Activated T-helper 2 cell treated with anti-CD3 and anti-CD28 coated beads, Interferon-gamma antibody, Interleukin-2, Interleukin-4, amounts not matched to agents 10 μg/mL and 5 μg/mL and 100 μg/mL, durations not matched to agents 14 hours and 24 hours and 36 hours (primary cell): ENCODE results near the gene GLCE. TPM values are rescaled to one million over a fixed set of nuclear protein-coding genes. Genes with fewer than 3 reads are reported as not detected.

Experiments
- DNase-seq: peaks from one replicate; pipeline ENCODE4 v3.0.0; 2021; ENCODE audit warnings: low spot score
- H3K27ac Mint-ChIP-seq: one replicate; pipeline ENCODE4 v1.8.0; 2021; ENCODE audit warnings: mixed read lengths
- H3K27me3 Mint-ChIP-seq: one replicate; pipeline ENCODE4 v1.8.0; 2021; ENCODE audit warnings: low read depth, mixed read lengths
- H3K36me3 Mint-ChIP-seq: one replicate; pipeline ENCODE4 v1.8.0; 2021; ENCODE audit warnings: low read depth, mixed read lengths
- H3K4me1 Mint-ChIP-seq: one replicate; pipeline ENCODE4 v1.8.0; 2021; ENCODE audit warnings: low read depth, mixed read lengths
- H3K4me3 Mint-ChIP-seq: one replicate; pipeline ENCODE4 v1.8.0; 2021; ENCODE audit warnings: low read depth, mild to moderate bottlenecking, moderate library complexity, mixed read lengths
- H3K9me3 Mint-ChIP-seq: one replicate; pipeline ENCODE4 v1.8.0; 2021; ENCODE audit warnings: mixed read lengths
- intact Hi-C: fragments of 100-400 bp; cut with micrococcal nuclease; formaldehyde crosslinking; loops from one replicate; pipeline ENCODE4 v1.15.1; 2023
- total RNA-seq: library from RNA; stranded (reverse); gene quantifications from 2 replicates; pipeline ENCODE4 v1.2.3, GENCODE V29; 2022

The GLCE gene
- total RNA-seq, result 2.4 and 2.5 TPM in 2 replicates

DNA sequence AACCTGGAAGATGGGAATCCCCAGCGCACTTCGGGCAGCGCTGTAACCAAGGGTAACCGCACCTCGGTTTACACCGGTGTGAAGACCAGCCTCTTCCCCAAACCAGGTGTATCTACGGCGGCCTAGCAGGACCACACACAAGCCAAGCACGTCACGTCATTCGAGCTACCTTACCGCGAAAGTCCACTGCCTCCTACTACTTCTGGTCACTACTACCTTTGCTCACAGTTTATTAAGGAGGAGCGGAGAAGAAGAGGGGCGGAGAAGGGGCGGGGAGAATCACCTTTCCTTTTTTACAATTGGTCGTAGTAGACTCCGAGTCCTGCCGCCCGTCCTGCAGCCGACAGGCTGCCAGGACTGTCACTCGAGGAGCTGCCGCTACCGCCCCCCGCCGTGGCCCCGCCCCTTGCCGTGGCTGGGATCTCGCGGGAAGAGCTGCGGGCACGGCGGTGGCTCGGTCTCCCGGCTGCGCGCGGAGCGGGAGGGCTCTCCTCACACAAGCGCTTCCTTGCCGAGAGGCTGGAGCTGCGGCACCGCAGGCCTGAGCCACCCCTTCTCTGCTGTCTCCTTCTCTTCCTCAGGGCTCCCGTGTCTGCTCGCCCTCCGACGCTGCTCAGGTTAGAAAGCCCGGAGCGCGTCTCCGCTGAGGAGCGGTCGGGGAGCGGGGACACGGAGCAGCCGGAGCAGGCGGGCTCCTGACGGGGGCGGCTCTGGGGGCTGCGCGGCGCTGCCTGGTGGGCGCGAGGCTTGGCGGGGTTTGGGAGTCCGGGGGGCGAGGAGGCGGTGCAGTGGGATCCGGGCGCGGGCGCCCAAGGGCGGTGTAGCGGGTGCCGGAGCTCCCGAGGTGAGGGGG is at the start of gene GLCE:
GLCE (plus strand) TSS at position 495 of the 853 bp plus-strand sequence. CDS start 95,172 bp downstream, outside the sequence.
- Mint-ChIP-seq H3K27me3 (peaks cover 51% of the 10 kb centered on the region), H3K27ac (peak within 1 kb of the TSS; percentile 58), H3K4me3 (peak within 1 kb of the TSS; percentile 91), H3K9me3 (no peaks in the 10 kb centered on the region), H3K4me1 (peaks cover 14% of the 10 kb centered on the region), H3K36me3 (no peaks in the 10 kb centered on the region)
- intact Hi-C loops, result loop anchor here (1.0 to 10.0 kb wide), 3 partner anchors 37 to 304 kb away; partner anchors contain the start of gene KIF23
- DNase-seq, result peak; percentile 90

DNA sequence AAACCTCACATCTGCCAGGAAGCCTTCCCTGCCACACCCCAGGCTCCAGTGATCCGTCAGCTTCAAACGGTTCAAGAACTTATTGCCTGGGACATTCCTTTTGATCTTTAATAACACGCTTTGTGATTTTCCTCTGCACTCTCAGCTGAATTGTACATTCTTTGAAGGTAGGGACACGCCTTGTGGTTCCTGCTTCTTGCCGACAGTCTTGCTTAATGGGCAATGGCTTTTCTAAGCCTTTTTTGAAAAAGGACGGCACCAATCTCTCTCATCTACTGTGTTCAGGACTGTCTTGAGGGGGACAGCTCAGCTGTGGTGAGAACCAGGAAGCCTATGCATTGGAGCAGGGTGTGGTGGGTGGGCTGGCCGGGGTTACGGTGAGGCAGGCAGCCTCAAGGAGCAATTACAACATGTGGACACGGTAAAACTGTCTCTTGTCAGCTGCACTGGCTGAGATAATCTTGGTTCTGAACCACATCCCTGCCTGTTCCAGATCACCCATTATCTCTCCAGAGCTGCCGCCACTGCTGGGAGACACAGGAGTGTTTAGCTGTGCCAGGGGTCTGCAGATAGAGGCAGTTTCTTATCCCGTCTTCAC is 46.0 kb upstream of the GLCE start:
- intact Hi-C loops, result no loop called here
- H3K27me3 Mint-ChIP-seq, result peaks cover 23% of the 10 kb centered on the region
- H3K4me3 Mint-ChIP-seq, result no peak overlapping the region
- DNase-seq, result no peak
- H3K9me3 Mint-ChIP-seq, result no peaks in the 10 kb centered on the region
- no peaks in the 10 kb centered on the region for H3K4me1 Mint-ChIP-seq
- no peak overlapping the region for H3K27ac Mint-ChIP-seq
- H3K36me3 Mint-ChIP-seq, result no peaks in the 10 kb centered on the region

DNA sequence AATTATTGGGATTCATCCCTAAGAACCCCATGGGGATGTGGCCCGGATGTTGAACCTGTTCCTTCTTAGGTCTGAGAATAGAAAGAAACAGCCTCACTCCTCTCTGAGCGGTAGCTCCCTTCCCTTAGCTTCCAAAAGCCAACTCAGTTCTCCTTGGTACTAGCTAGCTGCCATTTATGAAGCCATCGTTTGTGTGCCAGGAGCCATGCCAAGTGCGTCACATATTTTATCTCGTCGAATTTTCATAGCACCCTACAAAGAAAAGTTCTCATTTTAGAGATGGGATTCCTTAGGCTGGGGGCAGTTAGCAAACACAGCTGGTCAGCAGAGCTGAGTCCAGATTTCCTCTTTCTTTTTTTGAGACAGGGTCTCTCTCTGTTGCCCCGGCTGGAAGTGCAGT is 45.4 kb upstream of the GLCE start:
- no peaks in the 10 kb centered on the region for H3K9me3 Mint-ChIP-seq
- peaks cover 22% of the 10 kb centered on the region for H3K27me3 Mint-ChIP-seq
- no peaks in the 10 kb centered on the region for H3K36me3 Mint-ChIP-seq
- no peaks in the 10 kb centered on the region for H3K4me1 Mint-ChIP-seq
- no peak overlapping the region for H3K27ac Mint-ChIP-seq
- H3K4me3 Mint-ChIP-seq, result no peak overlapping the region
- intact Hi-C loops, result no loop called here
- no peak for DNase-seq

DNA sequence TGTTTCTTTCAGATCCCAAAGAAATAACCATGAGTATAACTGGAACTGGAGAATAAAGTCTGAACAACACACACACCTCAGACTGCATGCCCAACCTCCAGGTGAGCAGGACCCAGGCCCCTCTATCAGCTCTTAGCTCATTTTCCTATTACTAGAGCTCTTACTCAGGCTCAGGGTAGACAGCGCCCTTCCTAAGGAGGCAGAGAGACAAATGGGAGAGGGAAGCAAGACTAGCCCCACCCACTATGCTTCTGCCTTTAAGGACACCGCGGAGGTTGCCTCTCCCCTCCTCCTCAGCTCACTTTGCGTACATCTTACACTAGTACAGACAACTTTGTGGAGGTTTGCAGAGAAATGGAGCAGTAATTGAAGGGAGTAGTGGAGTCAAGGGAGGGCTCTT is 44.0 kb upstream of the GLCE start:
- intact Hi-C loops, result no loop called here
- H3K27ac Mint-ChIP-seq, result no peak overlapping the region

DNA sequence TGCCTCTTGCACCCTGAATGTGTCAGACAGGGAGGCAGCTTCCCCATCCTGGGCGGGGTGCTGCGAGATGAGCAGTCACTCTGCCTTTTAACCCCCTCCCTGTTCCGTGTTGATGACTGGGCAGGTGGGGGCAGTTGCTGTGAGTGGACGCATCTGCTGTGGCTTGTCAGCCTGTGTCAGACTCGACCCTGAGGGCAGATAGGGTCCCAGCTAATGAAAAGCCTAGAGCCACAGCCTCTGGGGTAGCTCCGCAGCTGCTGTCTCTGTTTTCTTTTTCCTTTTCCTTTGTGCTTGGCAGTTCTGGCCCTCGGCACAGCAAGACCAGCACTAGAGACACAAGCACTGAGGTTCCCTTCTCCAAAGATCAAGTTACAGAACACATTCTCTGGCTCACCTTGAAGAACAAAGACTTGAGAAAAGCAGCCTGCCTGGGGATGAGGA is 43.0 kb upstream of the GLCE start:
- H3K4me1 Mint-ChIP-seq, result no peaks in the 10 kb centered on the region
- no peak overlapping the region for H3K4me3 Mint-ChIP-seq
- no peak for DNase-seq
- H3K36me3 Mint-ChIP-seq, result no peaks in the 10 kb centered on the region
- no peaks in the 10 kb centered on the region for H3K9me3 Mint-ChIP-seq
- intact Hi-C loops, result no loop called here
- H3K27me3 Mint-ChIP-seq, result peaks cover 17% of the 10 kb centered on the region
- no peak overlapping the region for H3K27ac Mint-ChIP-seq

More for the DNA sequence above, 44.0 kb upstream of the GLCE start:
- H3K4me1 Mint-ChIP-seq, result no peaks in the 10 kb centered on the region
- H3K36me3 Mint-ChIP-seq, result no peaks in the 10 kb centered on the region
- no peaks in the 10 kb centered on the region for H3K9me3 Mint-ChIP-seq
- peaks cover 17% of the 10 kb centered on the region for H3K27me3 Mint-ChIP-seq
- no peak for DNase-seq
- H3K4me3 Mint-ChIP-seq, result no peak overlapping the region

DNA sequence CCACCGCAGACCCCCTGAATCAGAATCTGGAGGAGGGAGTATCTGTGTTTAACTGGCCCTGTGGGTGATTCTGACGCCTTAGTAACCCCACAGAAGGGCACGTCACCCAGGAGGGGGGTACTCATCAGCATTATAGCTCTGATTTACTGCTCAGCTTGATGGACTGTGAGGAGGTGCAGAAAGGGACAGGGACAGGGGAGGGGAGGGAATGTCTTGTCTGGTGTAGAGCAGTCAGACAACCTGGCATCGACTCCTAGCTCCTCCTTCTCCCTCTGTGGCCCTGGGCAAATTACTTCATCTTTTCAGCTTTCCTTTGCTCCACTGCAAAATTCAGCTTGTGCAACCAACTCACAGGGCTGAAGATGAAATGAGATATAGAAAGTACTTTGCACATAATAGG is 42.3 kb upstream of the GLCE start:
- intact Hi-C loops, result no loop called here
- H3K27ac Mint-ChIP-seq, result no peak overlapping the region
- H3K9me3 Mint-ChIP-seq, result no peaks in the 10 kb centered on the region
- no peak for DNase-seq
- no peak overlapping the region for H3K4me3 Mint-ChIP-seq
- no peaks in the 10 kb centered on the region for H3K4me1 Mint-ChIP-seq
- peaks cover 17% of the 10 kb centered on the region for H3K27me3 Mint-ChIP-seq
- no peaks in the 10 kb centered on the region for H3K36me3 Mint-ChIP-seq

DNA sequence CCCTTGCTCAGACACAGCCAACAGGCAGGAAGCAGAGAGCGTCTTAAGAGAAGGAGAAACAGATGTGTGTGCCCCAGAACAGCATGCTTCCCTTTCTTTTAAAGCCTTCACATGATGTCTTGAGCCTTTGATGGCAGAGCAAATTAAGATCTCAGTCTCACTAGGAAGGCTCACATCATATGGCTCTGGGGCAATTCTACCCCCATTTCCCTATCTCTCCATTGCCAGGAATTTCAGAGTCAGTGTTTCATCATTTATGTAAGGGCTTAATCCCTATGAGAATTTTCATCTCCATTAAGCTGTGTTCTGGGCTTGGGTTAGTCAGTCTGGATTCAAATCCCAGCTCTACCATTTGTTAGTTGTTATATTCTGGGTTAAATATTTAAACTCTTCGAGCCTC is 41.4 kb upstream of the GLCE start:
- Mint-ChIP-seq H3K27me3 (peaks cover 11% of the 10 kb centered on the region), H3K4me3 (no peak overlapping the region), H3K36me3 (no peaks in the 10 kb centered on the region), H3K4me1 (no peaks in the 10 kb centered on the region), H3K27ac (no peak overlapping the region), H3K9me3 (no peaks in the 10 kb centered on the region)
- DNase-seq, result no peak
- intact Hi-C loops, result no loop called here

DNA sequence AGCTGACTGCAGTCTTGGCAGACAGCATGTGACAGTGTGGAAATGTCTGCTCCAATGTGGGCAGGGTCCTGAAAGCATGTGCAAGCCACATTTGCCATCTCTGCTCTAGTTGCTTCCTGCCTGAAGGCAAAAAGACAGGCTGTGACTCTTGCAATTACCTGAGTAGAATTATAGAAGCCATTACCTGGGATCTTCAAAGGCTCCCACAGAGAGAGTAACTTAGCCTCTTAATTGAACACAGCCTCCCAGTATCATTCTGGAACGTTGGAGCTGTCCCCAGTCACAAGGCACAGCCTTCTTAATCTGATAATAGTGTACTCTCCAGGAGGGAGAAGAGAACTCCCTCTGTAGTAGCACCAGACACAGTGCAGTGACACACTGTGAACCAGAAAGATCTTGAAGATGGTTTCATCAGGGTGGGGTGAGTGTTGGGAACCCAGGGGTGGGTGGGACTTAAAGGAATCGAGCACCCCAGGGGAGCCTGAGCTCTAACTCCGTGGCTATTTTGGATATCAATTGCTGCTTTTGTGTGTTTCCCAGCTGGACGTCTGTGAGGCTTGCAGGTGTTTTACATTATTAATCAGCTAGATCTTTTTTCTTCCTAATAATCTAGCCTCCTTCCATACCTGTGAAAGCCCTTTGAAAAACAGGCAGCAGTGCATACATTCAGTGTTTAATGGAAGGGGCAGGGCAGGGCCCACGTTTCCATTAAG is 40.6 kb upstream of the GLCE start:
- no peak overlapping the region for H3K4me3 Mint-ChIP-seq

DNA sequence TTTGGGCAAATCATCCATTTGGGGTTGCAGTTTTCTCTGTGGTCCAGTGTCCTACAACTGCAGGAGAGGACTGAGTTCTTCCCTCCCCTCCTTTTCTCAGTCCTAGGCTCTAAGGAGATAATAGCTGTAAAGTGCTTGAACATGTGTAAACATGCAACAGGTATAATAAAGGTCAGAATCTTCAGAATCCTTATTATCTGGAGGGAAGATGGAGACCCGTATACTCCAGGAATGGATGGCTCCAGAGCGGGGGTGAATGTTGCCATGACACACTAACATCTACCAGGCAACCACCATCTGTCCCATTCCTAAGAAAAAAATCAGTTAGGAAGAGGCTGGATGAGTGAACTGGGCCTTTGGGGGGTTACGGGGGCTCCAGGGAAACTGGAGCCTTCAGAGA is 39.7 kb upstream of the GLCE start:
- no peak overlapping the region for H3K27ac Mint-ChIP-seq
- DNase-seq, result no peak
- no peak overlapping the region for H3K4me3 Mint-ChIP-seq
- no peaks in the 10 kb centered on the region for H3K36me3 Mint-ChIP-seq
- H3K9me3 Mint-ChIP-seq, result no peaks in the 10 kb centered on the region
- peaks cover 11% of the 10 kb centered on the region for H3K27me3 Mint-ChIP-seq
- no peaks in the 10 kb centered on the region for H3K4me1 Mint-ChIP-seq
- intact Hi-C loops, result no loop called here

More for the DNA sequence above, 40.6 kb upstream of the GLCE start:
- no peak for DNase-seq
- Mint-ChIP-seq H3K4me1 (no peaks in the 10 kb centered on the region), H3K9me3 (no peaks in the 10 kb centered on the region), H3K27ac (no peak overlapping the region), H3K36me3 (no peaks in the 10 kb centered on the region), H3K27me3 (peaks cover 11% of the 10 kb centered on the region)
- intact Hi-C loops, result no loop called here

DNA sequence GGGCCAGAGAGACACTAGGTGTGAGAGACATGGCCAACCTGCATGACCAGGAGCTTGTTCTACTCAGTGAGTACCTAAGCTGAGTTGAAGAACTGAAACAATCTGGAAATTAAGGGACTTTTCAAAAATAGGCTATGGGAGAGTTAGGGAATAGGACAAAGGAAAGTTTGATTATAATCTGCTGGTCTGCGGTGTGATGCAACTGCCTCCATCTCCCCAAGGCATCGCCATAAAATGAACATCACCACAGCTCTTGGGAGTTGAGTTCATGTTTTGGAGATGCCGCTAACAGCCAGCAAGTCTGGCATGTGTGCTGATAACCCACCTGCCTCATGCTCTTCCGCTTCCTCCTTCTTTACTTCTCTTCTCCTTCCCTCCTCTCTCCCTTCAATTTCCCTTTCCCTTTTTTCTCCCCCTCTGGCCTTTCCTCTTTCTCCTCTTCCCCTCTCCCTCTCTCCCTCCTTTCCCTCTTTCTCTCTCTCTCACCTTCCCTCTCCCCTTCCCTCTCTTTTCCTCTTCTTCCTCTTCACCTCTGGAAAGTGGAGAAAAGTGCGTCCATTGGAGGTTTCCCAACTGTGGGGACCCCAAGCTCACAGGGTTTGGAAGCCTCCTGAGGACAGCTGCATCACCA is 39.1 kb upstream of the GLCE start:
- intact Hi-C loops, result no loop called here
- Mint-ChIP-seq H3K27me3 (peaks cover 11% of the 10 kb centered on the region), H3K9me3 (no peaks in the 10 kb centered on the region), H3K4me3 (no peak overlapping the region), H3K27ac (no peak overlapping the region), H3K4me1 (peaks cover 2% of the 10 kb centered on the region), H3K36me3 (no peaks in the 10 kb centered on the region)
- no peak for DNase-seq

DNA sequence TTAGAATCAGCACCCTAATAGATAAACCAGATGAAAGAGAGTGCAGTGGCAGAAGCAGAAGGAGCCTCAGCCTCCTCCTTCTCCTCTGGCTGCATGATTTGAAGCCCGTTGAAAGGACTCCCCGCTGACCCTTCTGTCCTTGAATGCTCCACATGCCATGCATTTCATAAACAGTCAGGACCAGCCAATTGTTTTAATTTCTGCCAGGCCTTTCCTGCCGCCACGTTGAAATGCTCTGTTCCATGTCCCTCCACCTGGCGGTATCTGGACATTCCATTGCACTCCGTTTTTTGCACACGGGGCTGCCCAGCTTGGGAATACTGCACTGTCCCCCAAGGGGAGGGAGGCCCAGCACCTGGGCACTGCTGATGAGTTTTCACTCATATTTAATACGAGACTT is 35.2 kb upstream of the GLCE start:
- Mint-ChIP-seq H3K36me3 (no peaks in the 10 kb centered on the region), H3K27me3 (no peaks in the 10 kb centered on the region), H3K4me3 (no peak overlapping the region), H3K4me1 (peaks cover 2% of the 10 kb centered on the region), H3K9me3 (no peaks in the 10 kb centered on the region), H3K27ac (no peak overlapping the region)
- DNase-seq, result no peak
- intact Hi-C loops, result no loop called here

DNA sequence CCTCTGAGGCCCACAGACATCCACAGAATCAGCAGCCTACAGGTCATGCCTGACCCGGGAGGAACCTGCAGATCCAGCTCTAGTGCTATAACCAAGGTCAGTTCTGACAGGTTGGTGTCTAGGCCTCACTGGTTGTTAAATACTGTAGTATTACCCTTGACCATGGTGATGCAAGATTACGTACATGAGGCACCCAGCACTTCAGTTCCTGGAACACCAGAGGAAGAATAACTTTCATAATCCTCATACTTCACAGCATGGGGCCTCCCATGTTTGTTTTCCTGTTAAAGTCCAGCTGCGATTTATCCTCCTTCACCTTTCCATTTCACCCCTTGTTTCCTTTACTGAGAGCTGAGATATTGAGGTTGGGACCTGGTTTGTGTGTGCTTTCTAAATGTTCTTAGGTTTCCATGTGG is 34.4 kb upstream of the GLCE start:
- Mint-ChIP-seq H3K9me3 (no peaks in the 10 kb centered on the region), H3K27ac (no peak overlapping the region), H3K4me1 (peaks cover 2% of the 10 kb centered on the region), H3K36me3 (no peaks in the 10 kb centered on the region), H3K27me3 (no peaks in the 10 kb centered on the region), H3K4me3 (no peak overlapping the region)
- DNase-seq, result no peak
- intact Hi-C loops, result no loop called here
